HCT116 (cell line): ENCODE results near the gene IFIT5. TPM values are rescaled to one million over a fixed set of nuclear protein-coding genes. Genes with fewer than 3 reads are reported as not detected.

Source experiments
- ATAC-seq: fragments of 200-7000 bp; cut with Tn5 transposase; 2 replicates; pipeline ENCODE4 v1.9.1; 2020; ENCODE audit warnings: mild to moderate bottlenecking, moderate library complexity
- BruUV-seq: library from RNA; stranded (reverse); fragments of 400-500 nt; replicated peaks from 2 replicates; lab custom pipeline; 2021; lab: Mats Ljungman, UMichigan
- CTCF ChIA-PET: fragments of 300-600 bp; sonication (Branson Sonifier 250); formaldehyde crosslinking; loops from one replicate; lab custom pipeline; 2021; ENCODE audit warnings: antibody characterized with exemption; lab: Charles Lee
- POLR2A ChIA-PET: fragments of 300-600, 350-600 bp; sonication (Branson Sonifier 250); formaldehyde crosslinking; loops from one replicate; lab custom pipeline; 2021; ENCODE audit warnings: antibody characterized with exemption; lab: Charles Lee
- RAD21 ChIA-PET, 2 experiments: fragments of 300-600 bp; sonication (Branson Sonifier 250); formaldehyde crosslinking; loops; one replicate each; lab custom pipeline; 2023; ENCODE audit warnings: low total read pairs in 2 of 2; ENCODE audit not compliant: uncharacterized antibody in 2 of 2, unreplicated experiment in 2 of 2, low non-redundant PET in 1 of 2; lab: Charles Lee
- DNase-seq: peaks from one replicate; pipeline ENCODE4 v3.0.0-alpha.2; 2010; ENCODE audit warnings: low read depth, low spot score
- H2AFZ ChIP-seq: fragments of 200-600 bp; shearing (Covaris generic), sonication (generic); 2 replicates; pipeline ENCODE4 v1.6.1; 2017; ENCODE audit warnings: low read depth, mixed run types, mixed read lengths, antibody characterized with exemption, low read length; ENCODE audit not compliant: poor library complexity, severe bottlenecking
- H3K27ac ChIP-seq: 2 replicates; pipeline ENCODE4 v1.5.1; 2012; ENCODE audit warnings: low read depth, low read length
- H3K27me3 ChIP-seq: fragments of 200-600 bp; sonication (generic); 2 replicates; pipeline ENCODE4 v1.6.1; 2016; ENCODE audit warnings: mixed run types, low read length, mixed read lengths; ENCODE audit not compliant: insufficient read depth
- H3K36me3 ChIP-seq, 2 experiments: fragments of 200-500 bp in 1 of 2; fragments of 200-600 bp in 1 of 2; sonication (Bioruptor generic) in 1 of 2; sonication (generic) in 1 of 2; 2 replicates each; pipeline versions ENCODE4 v1.5.1 to v1.6.1; 2014 to 2016; ENCODE audit warnings: low read length in 2 of 2, inconsistent platforms in 1 of 2, mixed read lengths in 1 of 2, mixed run types in 1 of 2; ENCODE audit not compliant: insufficient read depth in 2 of 2, control insufficient read depth in 1 of 2
- H3K4me1 ChIP-seq, 2 experiments: fragments of 200-600 bp in 1 of 2; sonication (generic) in 1 of 2; 2 replicates each; pipeline versions ENCODE4 v1.5.1 to v1.6.1; 2012 to 2017; ENCODE audit warnings: low read length in 2 of 2, inconsistent platforms in 1 of 2, mild to moderate bottlenecking in 1 of 2, mixed read lengths in 1 of 2, mixed run types in 1 of 2, moderate library complexity in 1 of 2; ENCODE audit not compliant: insufficient read depth in 2 of 2, control insufficient read depth in 1 of 2
- H3K4me2 ChIP-seq: fragments of 200-600 bp; sonication (generic); 2 replicates; pipeline ENCODE4 v1.6.1; 2017; ENCODE audit warnings: mixed run types, low read length, mixed read lengths
- H3K4me3 ChIP-seq, 2 experiments: fragments of 200-600 bp in 1 of 2; sonication (generic) in 1 of 2; replicated peaks in 1 of 2; 2 replicates each; pipeline ENCODE4 v1.5.1; 2011 to 2016; ENCODE audit warnings: low read length in 2 of 2, control low read depth in 1 of 2, low read depth in 1 of 2, mild to moderate bottlenecking in 1 of 2, mixed read lengths in 1 of 2, mixed run types in 1 of 2
- H3K79me2 ChIP-seq: fragments of 200-600 bp; sonication (generic); 2 replicates; pipeline ENCODE4 v1.6.1; 2017; ENCODE audit warnings: mild to moderate bottlenecking, mixed run types, low read length, moderate library complexity, mixed read lengths; ENCODE audit not compliant: insufficient read depth
- H3K9ac ChIP-seq: fragments of 200-600 bp; sonication (generic); 2 replicates; pipeline ENCODE4 v1.6.1; 2016; ENCODE audit warnings: low read length, mixed read lengths
- H3K9me2 ChIP-seq: fragments of 200-600 bp; sonication (generic), shearing (Covaris generic); 2 replicates; pipeline ENCODE4 v1.6.1; 2017; ENCODE audit warnings: mixed run types, mild to moderate bottlenecking, moderate library complexity; ENCODE audit not compliant: insufficient read depth
- H3K9me3 ChIP-seq, 2 experiments: fragments of 200-500 bp in 1 of 2; fragments of 200-600 bp in 1 of 2; sonication (Bioruptor generic) in 1 of 2; sonication (generic) in 1 of 2; 2 replicates each; pipeline ENCODE4 v1.6.1; 2014 to 2017; ENCODE audit warnings: low read length in 2 of 2, mixed read lengths in 2 of 2, inconsistent platforms in 1 of 2, low read depth in 1 of 2, mild to moderate bottlenecking in 1 of 2, mixed run types in 1 of 2, moderate library complexity in 1 of 2; ENCODE audit not compliant: control insufficient read depth in 1 of 2, insufficient read depth in 1 of 2
- H4K20me1 ChIP-seq: fragments of 200-600 bp; sonication (generic), shearing (Covaris generic); 2 replicates; pipeline ENCODE4 v1.6.1; 2017; ENCODE audit warnings: mixed run types, mild to moderate bottlenecking, moderate library complexity; ENCODE audit not compliant: insufficient read depth
- EZH2phosphoT487 ChIP-seq: fragments of 200-600 bp; IDR thresholded peaks from 2 replicates; pipeline ENCODE4 v1.6.1; 2018; ENCODE audit warnings: antibody characterized with exemption, borderline replicate concordance
- MAX ChIP-seq: IDR thresholded peaks from 2 replicates; pipeline ENCODE4 v1.6.1; 2012
- REST ChIP-seq: IDR thresholded peaks from 2 replicates; pipeline ENCODE4 v1.6.1; 2012; ENCODE audit warnings: low read depth
- SRF ChIP-seq: IDR thresholded peaks from 2 replicates; pipeline ENCODE4 v1.6.1; 2012; ENCODE audit warnings: low read depth
- intact Hi-C: fragments of 100-400 bp; cut with micrococcal nuclease; formaldehyde crosslinking; loops from 2 replicates; pipeline ENCODE4 v1.10.0; 2022
- total RNA-seq: library from RNA; stranded (reverse); gene quantifications from one replicate; pipeline ENCODE4 v1.2.1, GENCODE V29; 2021; ENCODE audit not compliant: unreplicated experiment

IFIT5 gene
- total RNA-seq, 1 experiment from 2014 or later, result 11.1 TPM

DNA sequence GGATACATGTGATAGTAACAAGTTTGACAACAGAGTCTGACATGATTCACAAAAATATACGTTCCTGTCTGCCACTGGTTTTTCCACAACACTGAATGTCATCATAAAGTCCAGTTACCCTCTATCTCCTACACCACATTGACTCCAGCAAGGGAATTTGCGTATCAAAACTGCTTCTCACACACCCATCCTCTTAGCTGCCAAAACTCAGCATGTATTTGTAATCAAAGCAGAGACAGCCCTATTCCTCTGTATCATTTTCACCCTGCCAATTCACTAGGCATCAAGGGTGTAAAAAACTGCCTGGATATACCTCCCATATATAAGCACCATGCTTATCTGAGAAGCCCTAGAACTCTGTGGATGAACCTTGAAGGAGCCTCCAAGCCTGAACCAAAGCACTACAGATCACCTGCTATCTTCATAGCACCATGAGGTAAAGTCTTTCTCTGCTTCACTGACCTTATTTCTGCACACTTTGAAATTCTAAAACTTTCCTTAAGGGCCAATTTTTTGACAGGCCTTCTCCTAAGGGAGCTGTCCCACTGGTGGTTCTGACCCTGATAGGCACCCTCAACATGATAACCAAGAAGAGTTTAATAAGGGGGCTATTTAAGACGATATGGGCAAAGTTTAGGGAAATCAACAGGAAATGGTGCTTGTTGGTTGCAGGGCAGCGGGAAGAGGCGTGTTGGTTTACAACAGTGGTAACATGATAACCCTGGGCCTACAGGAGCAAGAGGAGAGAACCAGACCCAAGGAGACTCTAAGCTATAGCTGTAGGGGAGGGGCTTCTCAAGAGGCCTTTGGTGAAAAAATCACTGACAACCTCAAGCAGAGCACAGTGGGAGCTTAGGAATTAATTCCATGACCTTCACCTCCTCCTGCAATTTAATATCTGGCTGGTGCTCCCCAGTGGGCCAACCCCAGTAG, 36.4 kb upstream of the IFIT5 start, which contains the start of gene IFIT1B:
IFIT1B (plus strand) TSS at position 352 of the 933 bp plus-strand sequence; CDS start at position 432, 80 bp downstream.
- H3K9me2 ChIP-seq, result no peaks in the 10 kb centered on the region
- ChIA-PET RAD21 (no interaction called here), CTCF (interaction anchor here (0.7 kb wide), 1 partner anchor 8 kb away, joined by 3 read pairs; no protein-coding TSS in a partner anchor), POLR2A (no interaction called here)
- H2AFZ ChIP-seq, result no peak within 1 kb of the TSS
- no peak for DNase-seq
- BruUV-seq, result no TSS peak
- no peaks in the 10 kb centered on the region for H3K79me2 ChIP-seq
- no peak within 1 kb of the TSS for H3K27ac ChIP-seq
- ATAC-seq, result no peak
- H3K4me1 ChIP-seq, result no peaks in the 10 kb centered on the region
- intact Hi-C loops, result no loop called here
- TF ChIP-seq SRF (no peak), REST (0 out of 2 replicates have a peak, but pooled peaks have one; percentile 9), EZH2phosphoT487 (no peak), MAX (no peak)
- H3K9ac ChIP-seq, result no peak within 1 kb of the TSS
- H3K9me3 ChIP-seq, result no peaks in the 10 kb centered on the region
- no peaks in the 10 kb centered on the region for H3K36me3 ChIP-seq
- H3K4me3 ChIP-seq, result no peak within 1 kb of the TSS
- H4K20me1 ChIP-seq, result no peaks in the 10 kb centered on the region
- no peaks in the 10 kb centered on the region for H3K27me3 ChIP-seq
- H3K4me2 ChIP-seq, result no peak within 1 kb of the TSS
